Stimulated activated CD4-positive, alpha-beta T cell treated with anti-CD3 and anti-CD28 coated beads, Interleukin-2, amount 100 ng/mL, for 4 hours (primary cell): ENCODE measurements around the gene SORD.
"Not testable (repeated sequence)": the region's sequence is repeated elsewhere in the genome, so short reads cannot be mapped to it uniquely, and the experiment has no call there.

Experiments
- DNase-seq: peaks from one replicate; pipeline ENCODE4 v3.0.0-alpha.2; 2020; ENCODE audit warnings: low read depth

SORD gene

DNA sequence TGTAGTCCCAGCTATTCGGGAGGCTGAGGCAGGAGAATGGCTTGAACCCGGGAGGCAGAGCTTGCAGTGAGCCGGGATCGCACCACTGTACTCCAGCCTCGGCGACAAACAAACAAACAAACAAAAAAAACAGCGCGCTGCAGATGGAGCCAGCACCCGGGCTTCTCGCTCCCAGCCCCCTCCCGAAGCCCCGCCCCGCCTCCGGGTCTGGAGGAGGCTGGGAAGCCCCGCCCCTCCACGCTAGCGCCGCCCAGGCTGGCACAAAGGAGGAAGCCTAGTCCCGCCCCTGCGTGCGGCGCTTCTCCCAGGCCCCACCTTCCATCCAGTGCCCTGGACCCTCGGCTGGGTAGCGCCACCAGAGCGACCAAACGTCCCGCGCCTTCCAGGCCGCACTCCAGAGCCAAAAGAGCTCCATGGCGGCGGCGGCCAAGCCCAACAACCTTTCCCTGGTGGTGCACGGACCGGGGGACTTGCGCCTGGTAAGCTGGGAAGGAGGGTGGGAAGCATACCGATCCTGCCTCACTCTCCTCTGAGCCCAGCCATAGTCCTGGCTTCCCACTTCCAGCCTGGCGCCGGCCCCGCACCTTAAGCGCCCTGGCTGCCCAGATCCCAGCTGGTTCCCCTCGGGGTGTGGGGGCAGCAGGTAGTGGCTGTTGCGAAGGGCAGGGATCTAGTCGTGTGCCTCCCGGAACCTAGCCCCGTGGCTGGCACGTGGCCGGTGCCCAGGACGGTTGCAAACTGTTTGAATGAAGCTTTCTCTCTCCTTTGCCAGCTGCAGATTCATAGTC, at the start of gene SORD:
Gene SORD (plus strand): TSS at position 325 of the 788 bp plus-strand sequence. CDS start 89 bp downstream, at position 414.
- peak; percentile 90 for DNase-seq

GRCh38 chr15:44976183-44976582, 46.8 kb upstream of the SORD start:
- DNase-seq: not testable (repeated sequence)

GRCh38 chr15:44977781-44978180, 45.2 kb upstream of the SORD start:
- not testable (repeated sequence) for DNase-seq

GRCh38 chr15:44979617-44980339, 43.2 kb upstream of the SORD start:
- DNase-seq: not testable (repeated sequence)

DNA sequence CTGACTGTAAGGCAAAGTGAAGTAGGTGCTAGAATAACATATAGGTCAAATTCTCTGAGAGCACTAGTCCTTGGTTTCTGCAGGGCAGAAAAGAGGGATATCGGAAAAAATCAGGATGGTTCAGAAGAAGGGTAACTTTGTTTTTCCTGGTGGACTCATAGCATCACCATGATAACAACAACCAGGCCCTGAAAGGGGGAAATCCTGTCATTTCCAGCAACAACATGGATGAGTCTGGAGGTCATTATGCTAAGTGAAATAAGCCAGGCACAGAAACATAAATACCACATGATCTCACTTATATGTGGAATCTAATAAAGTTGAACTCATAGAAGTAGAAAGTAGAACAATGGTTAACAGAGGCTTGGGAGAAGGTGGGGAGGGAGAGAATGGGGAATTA, 38.9 kb upstream of the SORD start:
- not testable (repeated sequence) for DNase-seq

GRCh38 chr15:44986346-44987055, 36.5 kb upstream of the SORD start:
- DNase-seq: not testable (repeated sequence)

GRCh38 chr15:44987711-44988110, 35.3 kb upstream of the SORD start:
- DNase-seq: not testable (repeated sequence)

DNA sequence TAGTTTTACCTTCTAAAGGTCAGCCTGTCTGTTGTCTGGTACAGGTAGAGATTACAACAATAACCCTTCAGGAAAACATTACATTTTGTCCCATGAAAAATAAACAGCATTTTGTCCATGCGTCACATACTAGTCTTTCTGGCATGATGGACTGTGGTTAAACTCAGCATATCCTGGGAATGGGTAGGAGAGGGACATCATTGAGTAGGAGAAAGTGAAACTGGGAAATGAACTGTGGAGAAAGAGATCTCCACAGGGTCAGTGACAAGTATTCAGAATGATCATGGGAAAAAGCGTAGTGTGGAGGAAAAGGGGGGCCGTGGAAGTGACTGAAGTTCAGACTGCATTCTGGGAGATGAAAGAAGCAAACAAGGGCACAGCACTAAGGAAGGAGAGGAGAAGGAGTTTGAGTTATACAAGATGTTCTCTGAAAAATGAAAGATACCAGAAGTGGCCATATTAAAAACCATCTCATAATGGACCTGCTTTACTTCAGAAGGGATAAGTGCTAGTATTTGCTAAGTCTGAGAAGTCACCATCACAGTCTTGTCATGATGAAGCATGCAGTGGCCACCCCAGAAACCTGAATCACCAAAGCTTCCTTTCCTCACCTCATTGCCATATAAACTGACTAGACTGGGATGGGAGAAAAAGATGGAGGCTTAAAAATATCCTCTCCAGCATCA, 34.7 kb upstream of the SORD start:
- DNase-seq: not testable (repeated sequence)

DNA sequence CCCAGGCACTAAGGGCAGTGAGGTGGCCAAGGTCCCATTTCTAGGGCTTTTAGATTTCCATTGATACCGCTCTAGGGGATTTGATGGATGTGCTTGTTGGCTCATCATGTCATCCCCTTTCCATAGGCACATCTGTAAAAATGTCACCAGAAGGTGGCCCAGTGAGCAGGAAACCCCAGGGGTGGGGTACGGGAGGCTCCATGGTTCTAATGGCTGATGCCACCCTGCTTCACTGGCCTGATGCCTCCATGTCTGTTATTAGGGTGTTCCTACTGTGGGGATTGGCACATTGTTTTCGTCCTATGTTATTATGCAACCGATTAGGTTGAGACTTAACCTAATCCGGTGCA, 34.1 kb upstream of the SORD start:
- not testable (repeated sequence) for DNase-seq

GRCh38 chr15:44997632-44998031, 25.4 kb upstream of the SORD start:
- DNase-seq: not testable (repeated sequence)

DNA sequence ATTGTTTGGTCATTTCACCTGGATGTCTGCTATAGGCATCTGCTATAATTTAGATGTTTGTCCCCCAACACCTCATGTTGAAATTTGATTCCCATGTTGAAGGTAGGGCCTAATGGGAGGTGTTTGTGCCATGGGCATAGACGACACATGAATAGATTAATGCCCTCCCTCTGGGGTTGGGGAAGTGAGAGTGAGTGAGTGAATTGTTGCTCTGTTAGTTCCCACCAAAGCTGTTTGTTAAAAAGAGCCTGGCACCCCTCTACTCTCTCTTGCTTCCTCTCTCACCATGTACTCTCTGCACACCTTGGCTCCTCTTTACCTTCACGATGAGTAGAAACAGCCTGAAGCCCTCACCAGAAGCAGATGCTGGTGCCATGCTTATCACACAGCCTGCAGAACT, 23.9 kb upstream of the SORD start:
- no peak for DNase-seq

DNA sequence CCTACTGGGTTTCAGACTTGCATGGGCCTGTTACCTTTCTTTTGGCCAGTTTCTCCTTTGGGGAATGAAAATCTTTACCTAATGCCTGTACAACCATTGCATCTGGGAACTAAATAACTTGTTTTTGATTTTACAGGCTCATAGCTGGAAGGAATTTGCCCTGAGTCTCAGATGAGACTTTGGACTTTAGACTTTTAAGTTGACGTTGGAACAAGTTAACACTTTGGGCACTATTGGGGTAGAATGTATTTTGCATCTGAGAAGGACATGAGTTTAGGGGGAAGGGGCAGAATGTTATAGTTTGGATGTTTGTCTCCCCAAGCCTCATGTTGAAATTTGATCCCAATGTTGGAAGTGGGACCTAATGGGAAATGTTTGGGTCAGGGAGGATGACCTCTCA, 21.8 kb upstream of the SORD start:
- not testable (repeated sequence) for DNase-seq

DNA sequence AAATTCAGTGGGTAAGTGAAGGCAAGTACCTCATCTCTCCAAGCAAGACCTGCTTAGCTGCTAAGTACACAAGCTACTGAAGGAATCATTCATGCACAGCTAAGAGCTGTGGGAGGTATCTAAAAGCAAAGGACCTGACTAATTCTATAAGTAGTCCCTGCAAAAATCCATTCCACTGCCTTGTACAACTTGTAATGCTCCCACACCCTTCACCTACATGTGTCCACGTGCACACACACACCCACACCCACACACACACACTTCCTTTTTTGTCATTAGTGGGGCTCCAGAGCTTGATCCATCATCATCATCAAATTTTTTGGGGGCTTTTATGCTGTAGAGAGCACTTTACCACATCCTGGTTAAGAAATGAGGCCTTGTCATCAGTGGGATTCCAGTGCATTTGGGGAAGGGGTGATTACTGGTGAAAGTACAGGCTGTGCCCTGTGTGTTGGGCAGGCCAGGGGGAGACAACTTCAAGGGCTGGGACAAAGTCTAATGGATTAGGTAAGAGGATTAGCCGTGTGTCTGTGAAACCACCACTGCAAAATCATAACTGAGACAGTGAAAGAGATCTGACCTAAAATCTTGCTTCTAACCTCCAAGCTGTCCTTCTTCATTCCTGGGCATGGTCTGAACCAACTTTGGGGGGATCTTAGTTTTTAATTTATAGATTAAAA, 19.1 kb upstream of the SORD start:
- DNase-seq: not testable (repeated sequence)

GRCh38 chr15:45004590-45005175, 18.3 kb upstream of the SORD start:
- DNase-seq: not testable (repeated sequence)

DNA sequence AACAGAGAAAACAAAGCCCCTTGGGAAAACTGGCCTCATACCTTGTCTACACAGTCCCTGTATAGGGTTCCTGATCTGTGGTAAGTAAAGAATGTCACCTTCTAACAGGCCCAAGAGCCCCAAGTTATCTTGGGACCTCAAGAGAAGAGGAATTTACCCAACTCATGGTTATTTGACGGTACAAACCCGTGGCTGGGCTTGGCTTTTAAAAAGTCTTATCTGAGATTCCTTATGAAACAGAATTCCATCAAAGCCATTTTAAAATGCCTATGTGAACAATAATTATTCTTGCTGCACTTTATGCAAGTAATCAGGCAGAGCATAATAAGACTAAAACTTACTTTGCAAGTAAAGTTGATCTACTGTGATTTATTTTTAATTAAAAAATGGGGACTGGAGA, 13.9 kb upstream of the SORD start:
- DNase-seq: no peak

DNA sequence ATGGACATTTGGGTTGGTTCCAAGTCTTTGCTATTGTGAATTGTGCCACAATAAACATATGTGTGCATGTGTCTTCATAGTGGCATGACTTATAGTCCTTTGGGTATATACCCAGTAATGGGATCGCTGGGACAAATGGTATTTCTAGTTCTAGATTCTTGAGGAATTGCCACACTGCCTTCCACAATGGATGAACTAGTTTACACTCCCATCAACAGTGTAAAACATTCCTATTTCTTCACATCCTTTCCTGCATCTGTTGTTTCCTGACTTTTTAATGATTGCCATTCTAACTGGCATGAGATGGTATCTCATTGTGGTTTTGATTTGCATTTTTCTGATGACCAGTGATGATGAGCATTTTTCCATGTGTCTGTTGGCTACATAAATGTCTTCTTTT, 7.9 kb upstream of the SORD start:
- DNase-seq: not testable (repeated sequence)

GRCh38 chr15:45020222-45020900, 2.6 kb upstream of the SORD start:
- DNase-seq: not testable (repeated sequence)

DNA sequence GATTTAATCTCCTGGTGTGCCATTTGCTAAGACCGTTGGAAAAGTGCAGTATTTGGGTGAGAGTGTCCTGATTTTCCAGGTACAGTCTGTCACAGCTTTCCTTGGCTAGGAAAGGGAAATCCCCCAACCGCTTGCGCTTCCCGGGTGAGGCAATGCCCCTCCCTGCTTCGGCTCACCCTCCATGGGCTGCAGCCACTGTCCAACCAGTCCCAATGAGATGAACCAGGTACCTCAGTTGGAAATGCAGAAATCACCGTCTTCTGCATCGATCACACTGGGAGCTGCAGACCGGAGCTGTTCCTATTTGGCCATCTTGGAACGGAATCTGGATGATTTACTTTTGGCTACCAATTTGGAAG, 2.1 kb upstream of the SORD start:
- not testable (repeated sequence) for DNase-seq

- no peak for DNase-seq
Observed at GRCh38 chr15:45021348-45021747, 1.6 kb upstream of the SORD start.

DNA sequence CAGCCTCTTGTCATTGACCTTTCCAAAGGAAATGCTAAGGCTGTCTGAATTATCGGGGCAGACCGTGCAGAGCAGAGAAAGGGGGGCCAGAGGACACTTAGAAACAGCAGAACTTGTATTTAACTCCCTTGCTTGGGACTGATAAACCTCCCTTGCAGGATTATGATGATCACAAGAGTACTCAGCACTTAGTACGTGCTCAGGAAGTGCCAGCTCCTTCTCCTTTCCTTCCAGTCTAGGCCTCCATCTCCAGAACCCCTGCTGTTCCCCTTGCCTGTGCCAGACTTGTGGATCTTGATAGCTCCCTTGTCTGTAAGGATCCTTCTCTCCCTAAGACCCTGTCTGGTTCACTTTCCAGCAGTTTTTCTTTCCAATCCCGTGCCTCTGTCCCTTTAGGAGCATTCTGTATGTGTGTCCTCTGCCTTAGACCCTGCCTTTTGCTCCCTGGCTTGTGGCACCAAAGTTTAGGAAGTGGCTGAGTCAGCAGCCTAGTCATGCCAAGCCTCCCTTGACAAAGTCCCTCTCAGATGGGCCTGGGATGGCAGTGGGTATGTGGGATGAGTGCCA, 747 bp downstream of the SORD start:
- no peak for DNase-seq
